Effector memory CD4-positive, alpha-beta T cell (primary cell): ENCODE data around the gene MGAT4A.
A peak's percentile ranks its signal among the peaks of the same experiment; 100 is the strongest.

Source experiments
- DNase-seq, 3 donors: peaks; one replicate each; pipeline ENCODE4 v3.0.0-alpha.2; 2020
- H3K27ac ChIP-seq: 2 replicates; pipeline ENCODE4 v1.7.0; 2013; ENCODE audit warnings: mild to moderate bottlenecking, low read length, moderate library complexity; ENCODE audit not compliant: insufficient read depth, poor library complexity, severe bottlenecking
- H3K27me3 ChIP-seq: replicated peaks from 2 replicates; pipeline ENCODE4 v1.7.0; 2013; ENCODE audit warnings: mild to moderate bottlenecking, low read length; ENCODE audit not compliant: insufficient read depth, control insufficient read depth, poor library complexity, severe bottlenecking
- H3K36me3 ChIP-seq: 2 replicates; pipeline ENCODE4 v1.7.0; 2013; ENCODE audit warnings: mild to moderate bottlenecking, low read length, moderate library complexity; ENCODE audit not compliant: control insufficient read depth, insufficient read depth
- H3K4me1 ChIP-seq: 2 replicates; pipeline ENCODE4 v1.7.0; 2013; ENCODE audit warnings: low read length, mild to moderate bottlenecking; ENCODE audit not compliant: control insufficient read depth, insufficient read depth, poor library complexity, severe bottlenecking
- H3K4me3 ChIP-seq: 2 replicates; pipeline ENCODE4 v1.7.0; 2013; ENCODE audit warnings: low read length, low read depth, mild to moderate bottlenecking; ENCODE audit not compliant: insufficient read depth, poor library complexity, severe bottlenecking
- H3K9me3 ChIP-seq: 2 replicates; pipeline ENCODE4 v1.7.0; 2013; ENCODE audit warnings: mild to moderate bottlenecking, low read length, moderate library complexity; ENCODE audit not compliant: control insufficient read depth

Gene MGAT4A

DNA sequence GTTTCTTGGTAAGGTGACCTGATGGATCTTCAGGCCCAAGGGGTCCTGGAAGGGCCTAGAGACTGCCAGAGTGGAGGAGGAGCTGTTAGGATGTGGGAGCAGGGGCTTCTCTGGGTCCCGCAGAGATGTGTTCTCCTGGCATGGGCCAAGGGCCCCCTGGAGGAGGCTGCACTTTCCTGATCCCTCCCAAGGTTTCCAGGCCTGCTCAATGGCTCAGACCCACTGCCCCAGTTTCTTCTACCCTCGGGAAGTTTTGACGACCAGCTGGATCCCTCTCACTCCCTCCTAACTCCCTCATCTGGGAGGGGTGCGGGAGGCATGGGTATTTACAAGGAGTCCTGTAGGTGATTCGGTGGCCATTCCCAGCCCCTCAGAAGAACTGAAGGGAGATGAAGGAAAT lies 158.7 kb downstream of the MGAT4A start:
- no peak for DNase-seq
- no peak overlapping the region for H3K27ac ChIP-seq
- H3K36me3 ChIP-seq: peaks cover 95% of the 10 kb centered on the region
- H3K9me3 ChIP-seq: no peaks in the 10 kb centered on the region
- H3K4me1 ChIP-seq: no peaks in the 10 kb centered on the region
- H3K4me3 ChIP-seq: no peak overlapping the region
- H3K27me3 ChIP-seq: no peaks in the 10 kb centered on the region

GRCh38 chr2:98571796-98572195 lies 159.1 kb downstream of the MGAT4A start:
- DNase-seq: no peak
- Histone ChIP-seq H3K27me3 (no peaks in the 10 kb centered on the region), H3K27ac (no peak overlapping the region), H3K4me3 (no peak overlapping the region), H3K4me1 (no peaks in the 10 kb centered on the region), H3K9me3 (no peaks in the 10 kb centered on the region), H3K36me3 (peaks cover 95% of the 10 kb centered on the region)

DNA sequence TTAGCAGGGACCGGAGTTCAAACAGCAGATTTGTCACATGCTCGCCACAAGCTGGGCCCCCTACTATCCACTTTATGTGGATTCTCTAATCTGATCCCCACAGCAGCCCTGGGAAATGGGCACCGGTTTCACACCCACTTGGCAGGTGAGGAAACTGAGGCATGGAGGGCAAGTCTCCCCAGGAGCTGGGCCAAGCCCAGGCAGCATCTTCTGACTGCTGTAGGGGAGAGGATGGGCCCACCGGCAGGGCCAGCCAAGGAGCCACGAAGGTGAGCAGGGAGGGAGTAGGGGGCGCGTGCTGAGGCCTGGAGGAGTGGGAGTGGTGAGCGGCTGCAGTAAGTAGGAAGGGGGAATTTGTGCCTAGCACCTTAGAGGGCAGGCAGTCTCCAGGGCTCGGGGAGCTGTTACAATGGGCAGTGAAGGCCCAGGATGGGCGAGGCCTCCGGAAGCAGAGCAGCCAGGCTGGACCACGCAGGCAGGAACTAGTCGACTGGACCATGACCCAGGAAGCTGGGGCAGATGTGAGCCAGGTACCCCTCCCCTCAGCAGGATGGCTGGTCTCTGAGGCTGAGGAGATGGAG lies 159.7 kb downstream of the MGAT4A start:
- H3K27me3 ChIP-seq: no peaks in the 10 kb centered on the region
- no peaks in the 10 kb centered on the region for H3K9me3 ChIP-seq
- H3K4me1 ChIP-seq: no peaks in the 10 kb centered on the region
- H3K27ac ChIP-seq: no peak overlapping the region
- peaks cover 95% of the 10 kb centered on the region for H3K36me3 ChIP-seq
- no peak for DNase-seq
- no peak overlapping the region for H3K4me3 ChIP-seq

DNA sequence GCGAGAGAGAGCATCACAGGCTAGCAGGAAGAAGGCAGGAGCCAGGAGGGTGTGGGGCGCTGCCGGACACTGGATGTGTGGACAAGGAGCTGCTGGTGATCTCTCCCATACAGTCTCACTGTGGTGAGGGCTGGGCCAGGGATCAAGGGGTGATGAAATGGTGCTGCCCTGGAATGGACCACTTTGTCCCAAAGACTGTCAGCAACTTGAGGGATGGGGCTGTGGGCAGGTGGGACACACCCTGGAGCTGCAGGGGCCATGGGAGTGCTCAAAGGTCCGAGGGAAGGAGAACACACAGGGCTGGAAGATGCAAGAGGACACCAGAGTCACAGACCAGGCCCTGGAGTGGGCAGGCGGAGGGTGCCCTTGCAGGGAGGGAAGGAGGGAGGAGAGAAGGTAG lies 160.6 kb downstream of the MGAT4A start:
- no peak overlapping the region for H3K4me3 ChIP-seq
- peaks cover 97% of the 10 kb centered on the region for H3K36me3 ChIP-seq
- H3K27ac ChIP-seq: no peak overlapping the region
- H3K4me1 ChIP-seq: no peaks in the 10 kb centered on the region
- DNase-seq: no peak
- no peaks in the 10 kb centered on the region for H3K27me3 ChIP-seq
- no peaks in the 10 kb centered on the region for H3K9me3 ChIP-seq

GRCh38 chr2:98569915-98570314 lies 161.0 kb downstream of the MGAT4A start:
- Histone ChIP-seq H3K4me1 (no peaks in the 10 kb centered on the region), H3K4me3 (no peak overlapping the region), H3K27me3 (no peaks in the 10 kb centered on the region), H3K27ac (no peak overlapping the region), H3K9me3 (no peaks in the 10 kb centered on the region), H3K36me3 (peaks cover 97% of the 10 kb centered on the region)
- DNase-seq: no peak

DNA sequence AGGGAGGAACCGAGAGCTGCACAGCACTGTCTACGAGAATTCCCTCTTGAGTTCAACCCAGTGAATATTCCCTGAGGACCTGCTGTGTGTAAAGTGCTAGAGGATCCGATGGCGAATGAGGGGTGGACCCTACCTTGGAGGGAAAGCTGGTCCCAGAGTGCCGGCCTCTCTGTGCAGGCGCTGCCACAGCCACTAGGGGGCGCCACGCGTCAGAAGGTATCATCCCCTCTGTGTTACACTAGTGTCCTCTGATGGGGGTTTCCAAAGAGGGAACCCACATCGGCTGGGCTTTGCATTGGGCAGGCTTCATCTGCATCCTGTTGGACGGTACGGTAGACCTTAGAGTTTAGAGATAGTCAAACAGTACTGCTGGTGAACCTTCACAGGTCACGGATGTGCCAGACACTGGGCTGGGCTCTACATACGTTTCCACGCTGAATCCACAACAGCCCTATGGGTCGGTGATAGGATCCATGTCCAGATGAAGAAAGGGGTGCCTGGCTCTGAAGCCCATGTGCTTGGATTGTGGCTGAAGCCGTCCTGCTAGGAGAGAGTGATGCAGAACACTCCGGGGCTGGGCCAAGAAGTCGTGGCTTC lies 161.6 kb downstream of the MGAT4A start:
- Histone ChIP-seq H3K9me3 (no peaks in the 10 kb centered on the region), H3K27me3 (no peaks in the 10 kb centered on the region), H3K4me3 (no peak overlapping the region), H3K4me1 (no peaks in the 10 kb centered on the region), H3K27ac (peak overlapping the region; percentile 35), H3K36me3 (peaks cover 100% of the 10 kb centered on the region)
- DNase-seq: peak; percentile 41 to 54 (median 43)
